PC-9 (cell line): ENCODE measurements around the gene PNPLA3. TPM values are rescaled to one million over a fixed set of nuclear protein-coding genes. Genes with fewer than 3 reads are reported as not detected.

Experiments
- BruUV-seq: library from RNA; stranded (reverse); fragments of 400-500 nt; replicated peaks from 2 replicates; lab custom pipeline; 2021; lab: Mats Ljungman, UMichigan
- CTCF ChIA-PET: fragments of 300-600 bp; sonication (Branson Sonifier 250); formaldehyde crosslinking; loops from one replicate; lab custom pipeline; 2022; ENCODE audit warnings: antibody characterized with exemption; lab: Charles Lee
- POLR2A ChIA-PET: fragments of 300-600 bp; sonication (Branson Sonifier 250); formaldehyde crosslinking; loops from one replicate; lab custom pipeline; 2022; ENCODE audit warnings: antibody characterized with exemption; ENCODE audit not compliant: unreplicated experiment; lab: Charles Lee
- DNase-seq, 2 experiments: peaks; one replicate each; pipeline versions ENCODE4 v3.0.0 to v3.0.0-alpha.2; 2015 to 2022; ENCODE audit warnings: mixed read lengths in 1 of 2
- H2AFZ ChIP-seq: fragments of 200-600 bp; sonication (generic); 2 replicates; pipeline ENCODE4 v1.8.1; 2017; ENCODE audit warnings: antibody characterized with exemption
- H3F3A ChIP-seq: fragments of 200-600 bp; sonication (generic); 2 replicates; pipeline ENCODE4 v1.8.1; 2017; ENCODE audit warnings: antibody characterized with exemption, mild to moderate bottlenecking, low read depth; ENCODE audit not compliant: insufficient read depth
- H3K27ac ChIP-seq: fragments of 200-600 bp; sonication (generic); 2 replicates; pipeline ENCODE4 v1.6.1; 2016; ENCODE audit warnings: mixed run types
- H3K27me3 ChIP-seq: fragments of 200-600 bp; sonication (generic); 2 replicates; pipeline ENCODE4 v1.6.1; 2016; ENCODE audit warnings: low read depth, mixed run types; ENCODE audit not compliant: insufficient read depth
- H3K36me3 ChIP-seq: fragments of 200-600 bp; sonication (generic); 2 replicates; pipeline ENCODE4 v1.6.1; 2016; ENCODE audit warnings: low read depth, mixed run types
- H3K4me1 ChIP-seq: fragments of 200-600 bp; sonication (generic); replicated peaks from 2 replicates; pipeline ENCODE4 v1.6.1; 2016; ENCODE audit warnings: mixed run types; ENCODE audit not compliant: insufficient read depth
- H3K4me2 ChIP-seq: fragments of 200-600 bp; sonication (generic); 2 replicates; pipeline ENCODE4 v1.6.1; 2017; ENCODE audit warnings: mixed run types
- H3K4me3 ChIP-seq: fragments of 200-600 bp; sonication (generic); 2 replicates; pipeline ENCODE4 v1.6.1; 2016; ENCODE audit warnings: mixed run types
- H3K79me2 ChIP-seq: fragments of 200-600 bp; sonication (generic); 2 replicates; pipeline ENCODE4 v1.6.1; 2017; ENCODE audit warnings: low read depth, mixed run types
- H3K9me2 ChIP-seq: fragments of 200-600 bp; sonication (generic); 2 replicates; pipeline ENCODE4 v1.8.1; 2017; ENCODE audit warnings: mild to moderate bottlenecking; ENCODE audit not compliant: insufficient read depth
- H3K9me3 ChIP-seq: fragments of 200-600 bp; sonication (generic); 2 replicates; pipeline ENCODE4 v1.8.1; 2016; ENCODE audit warnings: low read depth; ENCODE audit not compliant: insufficient read depth
- H4K20me1 ChIP-seq: fragments of 200-600 bp; sonication (generic); 2 replicates; pipeline ENCODE4 v1.8.1; 2017; ENCODE audit not compliant: insufficient read depth
- CTCF ChIP-seq: fragments of 200-600 bp; sonication (generic); conservative IDR thresholded peaks from 2 replicates; pipeline ENCODE4 v1.6.1; 2017; ENCODE audit warnings: mixed run types, antibody characterized with exemption, mild to moderate bottlenecking, moderate library complexity
- EZH2 ChIP-seq: fragments of 200-600 bp; sonication (generic); IDR thresholded peaks from 2 replicates; pipeline ENCODE4 v1.8.0; 2017; ENCODE audit warnings: antibody characterized with exemption, low read depth
- intact Hi-C: fragments of 100-400 bp; cut with micrococcal nuclease; formaldehyde crosslinking; loops from one replicate; pipeline ENCODE4 v1.10.0; 2022; ENCODE audit not compliant: unreplicated experiment
- total RNA-seq: library from RNA; stranded (reverse); gene quantifications from 2 replicates; pipeline ENCODE4 v1.2.3, GENCODE V29; 2021

Gene PNPLA3
- total RNA-seq, 1 experiment from 2014 or later = 26.8 TPM

- no peaks in the 10 kb centered on the region for H3K27me3 ChIP-seq
- CTCF ChIA-PET = interaction anchor here (0.9 kb wide), 1 partner anchor 799 kb away, joined by 3 read pairs; no protein-coding TSS in a partner anchor
- H3K9me3 ChIP-seq = no peaks in the 10 kb centered on the region
- no peaks in the 10 kb centered on the region for H3K36me3 ChIP-seq
- no peak for TF ChIP-seq EZH2
- TF ChIP-seq CTCF = no peak
- H3K4me3 ChIP-seq = no peak overlapping the region
- peaks cover 70% of the 10 kb centered on the region for H3K79me2 ChIP-seq
- H2AFZ ChIP-seq = no peak overlapping the region
- POLR2A ChIA-PET = interaction anchor here (0.7 to 0.8 kb wide), 2 partner anchors 8 to 32 kb away, joined by 5 to 19 read pairs; no protein-coding TSS in a partner anchor
- intact Hi-C loops = no loop called here
- peaks cover 18% of the 10 kb centered on the region for H4K20me1 ChIP-seq
- BruUV-seq = no TSS peak
- no peak overlapping the region for H3K27ac ChIP-seq
- peaks cover 16% of the 10 kb centered on the region for H3F3A ChIP-seq
- H3K9me2 ChIP-seq = no peaks in the 10 kb centered on the region
- H3K4me2 ChIP-seq = no peak overlapping the region
- H3K4me1 ChIP-seq = peaks cover 25% of the 10 kb centered on the region
- no peak for DNase-seq
These were observed 34.3 kb downstream of the PNPLA3 start for GRCh38 chr22:43957871-43958270.

GRCh38 chr22:43964314-43964857 is 40.8 kb downstream of the PNPLA3 start:
- no TSS peak for BruUV-seq
- peaks cover 23% of the 10 kb centered on the region for H3K36me3 ChIP-seq
- H4K20me1 ChIP-seq = peaks cover 18% of the 10 kb centered on the region
- no peaks in the 10 kb centered on the region for H3K4me1 ChIP-seq
- H3K79me2 ChIP-seq = peaks cover 17% of the 10 kb centered on the region
- no peak overlapping the region for H2AFZ ChIP-seq
- intact Hi-C loops = no loop called here
- CTCF ChIA-PET = no interaction called here
- H3K27ac ChIP-seq = no peak overlapping the region
- TF ChIP-seq EZH2 = no peak
- TF ChIP-seq CTCF = no peak
- peak in 1 of 2 experiments; percentile 10 for DNase-seq
- H3K4me2 ChIP-seq = no peak overlapping the region
- peaks cover 5% of the 10 kb centered on the region; the same call in 1 of the 2 replicates for H3F3A ChIP-seq
- no peaks in the 10 kb centered on the region for H3K9me3 ChIP-seq
- no peaks in the 10 kb centered on the region for H3K9me2 ChIP-seq
- no peaks in the 10 kb centered on the region for H3K27me3 ChIP-seq
- H3K4me3 ChIP-seq = no peak overlapping the region
- POLR2A ChIA-PET = no interaction called here

GRCh38 chr22:43967069-43967468 is 43.5 kb downstream of the PNPLA3 start:
- Histone ChIP-seq H3K27me3 (no peaks in the 10 kb centered on the region), H3K36me3 (peaks cover 31% of the 10 kb centered on the region), H3K27ac (no peak overlapping the region), H3K9me2 (no peaks in the 10 kb centered on the region), H3K9me3 (no peaks in the 10 kb centered on the region), H2AFZ (no peak overlapping the region), H4K20me1 (0 out of 2 replicates have a peak, but pooled peaks cover 7% of the 10 kb centered on the region), H3K4me2 (no peak overlapping the region), H3K79me2 (no peaks in the 10 kb centered on the region), H3F3A (peaks cover 3% of the 10 kb centered on the region; the same call in 1 of the 2 replicates), H3K4me1 (no peaks in the 10 kb centered on the region), H3K4me3 (no peak overlapping the region)
- BruUV-seq = no TSS peak
- intact Hi-C loops = no loop called here
- POLR2A ChIA-PET = no interaction called here
- peak in 1 of 2 experiments; percentile 4 for DNase-seq
- CTCF ChIA-PET = no interaction called here
- no peak for TF ChIP-seq CTCF
